ENCODE results near the gene PIR.

DNA sequence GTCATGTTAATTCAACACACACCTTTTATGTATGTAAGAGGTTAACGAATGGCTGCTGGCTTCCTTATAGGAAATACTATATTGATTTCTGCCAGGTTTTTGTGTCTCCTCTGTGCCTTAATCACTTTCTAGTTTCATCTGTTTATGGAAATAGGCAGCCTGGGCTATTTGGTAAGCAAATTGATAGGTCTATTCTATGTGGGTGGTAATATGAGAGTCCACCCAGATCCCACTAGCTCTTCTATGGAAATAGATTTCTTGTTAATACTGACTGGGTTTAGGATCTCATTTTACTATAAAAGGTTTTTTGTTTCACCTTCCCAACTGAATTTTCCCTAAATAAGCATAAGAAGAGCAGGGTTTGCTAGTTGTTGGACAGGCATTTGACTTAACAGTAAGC is 11.5 kb upstream of the PIR start:
- TF ChIP-seq, protein P1, sequence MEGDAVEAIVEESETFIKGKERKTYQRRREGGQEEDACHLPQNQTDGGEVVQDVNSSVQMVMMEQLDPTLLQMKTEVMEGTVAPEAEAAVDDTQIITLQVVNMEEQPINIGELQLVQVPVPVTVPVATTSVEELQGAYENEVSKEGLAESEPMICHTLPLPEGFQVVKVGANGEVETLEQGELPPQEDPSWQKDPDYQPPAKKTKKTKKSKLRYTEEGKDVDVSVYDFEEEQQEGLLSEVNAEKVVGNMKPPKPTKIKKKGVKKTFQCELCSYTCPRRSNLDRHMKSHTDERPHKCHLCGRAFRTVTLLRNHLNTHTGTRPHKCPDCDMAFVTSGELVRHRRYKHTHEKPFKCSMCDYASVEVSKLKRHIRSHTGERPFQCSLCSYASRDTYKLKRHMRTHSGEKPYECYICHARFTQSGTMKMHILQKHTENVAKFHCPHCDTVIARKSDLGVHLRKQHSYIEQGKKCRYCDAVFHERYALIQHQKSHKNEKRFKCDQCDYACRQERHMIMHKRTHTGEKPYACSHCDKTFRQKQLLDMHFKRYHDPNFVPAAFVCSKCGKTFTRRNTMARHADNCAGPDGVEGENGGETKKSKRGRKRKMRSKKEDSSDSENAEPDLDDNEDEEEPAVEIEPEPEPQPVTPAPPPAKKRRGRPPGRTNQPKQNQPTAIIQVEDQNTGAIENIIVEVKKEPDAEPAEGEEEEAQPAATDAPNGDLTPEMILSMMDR (IDR thresholded peaks at IDR 0.05), result no peak
- no peak for TF ChIP-seq POLR2A (IDR thresholded peaks at IDR 0.05)
